CD8-positive, alpha-beta memory T cell (primary cell): Measurements from ENCODE around the gene COLEC11. TPM values are rescaled to one million over a fixed set of nuclear protein-coding genes. Genes with fewer than 3 reads are reported as not detected.
A peak's percentile ranks its signal among the peaks of the same experiment; 100 is the strongest.

Source experiments
- CTCF ChIA-PET: fragments of 350-600 bp; sonication (Branson Sonifier 250); formaldehyde crosslinking; loops from one replicate; lab custom pipeline; 2021; ENCODE audit warnings: antibody characterized with exemption; lab: Charles Lee
- POLR2A ChIA-PET: fragments of 350-600 bp; sonication (Branson Sonifier 250); formaldehyde crosslinking; loops from one replicate; lab custom pipeline; 2021; ENCODE audit warnings: antibody characterized with exemption; lab: Charles Lee
- DNase-seq, 5 donors: peaks; one replicate each; pipeline versions ENCODE4 v3.0.0 to v3.0.0-alpha.2; 2020 to 2022; ENCODE audit warnings: mixed read lengths in 1 of 5
- H3K27ac ChIP-seq: one replicate; pipeline ENCODE4 v1.7.0; 2013; ENCODE audit warnings: low read depth, mild to moderate bottlenecking, low read length, moderate library complexity
- H3K27me3 ChIP-seq: 2 replicates; pipeline ENCODE4 v1.7.0; 2013; ENCODE audit warnings: low read length, mild to moderate bottlenecking; ENCODE audit not compliant: insufficient read depth, poor library complexity, severe bottlenecking
- H3K36me3 ChIP-seq: 2 replicates; pipeline ENCODE4 v1.7.0; 2013; ENCODE audit warnings: mild to moderate bottlenecking, low read length, moderate library complexity; ENCODE audit not compliant: insufficient read depth
- H3K4me1 ChIP-seq: 2 replicates; pipeline ENCODE4 v1.7.0; 2013; ENCODE audit warnings: mild to moderate bottlenecking, low read length, moderate library complexity; ENCODE audit not compliant: insufficient read depth
- H3K4me3 ChIP-seq: 2 replicates; pipeline ENCODE4 v1.7.0; 2013; ENCODE audit warnings: mild to moderate bottlenecking, low read length
- H3K9me3 ChIP-seq: 2 replicates; pipeline ENCODE4 v1.7.0; 2013; ENCODE audit warnings: mild to moderate bottlenecking, low read length
- H3K27ac Mint-ChIP-seq, 8 donors: one replicate each; pipeline ENCODE4 v1.8.0; 2020 to 2021; ENCODE audit warnings: mixed read lengths in 8 of 8, mild to moderate bottlenecking in 6 of 8, inconsistent platforms in 3 of 8, moderate library complexity in 3 of 8
- H3K27me3 Mint-ChIP-seq, 2 donors: one replicate each; pipeline ENCODE4 v1.8.0; 2020 to 2021; ENCODE audit warnings: mixed read lengths in 2 of 2, mild to moderate bottlenecking in 1 of 2, moderate library complexity in 1 of 2
- H3K36me3 Mint-ChIP-seq, 3 donors: one replicate each; pipeline ENCODE4 v1.8.0; 2020 to 2021; ENCODE audit warnings: mixed read lengths in 3 of 3, inconsistent platforms in 1 of 3, mild to moderate bottlenecking in 1 of 3
- H3K4me1 Mint-ChIP-seq, 3 donors: one replicate each; pipeline ENCODE4 v1.8.0; 2020 to 2021; ENCODE audit warnings: mixed read lengths in 3 of 3, inconsistent platforms in 1 of 3, mild to moderate bottlenecking in 1 of 3
- H3K4me3 Mint-ChIP-seq, 7 donors: one replicate each; pipeline ENCODE4 v1.8.0; 2020 to 2021; ENCODE audit warnings: mixed read lengths in 7 of 7, mild to moderate bottlenecking in 6 of 7, moderate library complexity in 4 of 7, inconsistent platforms in 2 of 7
- H3K9me3 Mint-ChIP-seq, 5 donors: one replicate each; pipeline ENCODE4 v1.8.0; 2020 to 2022; ENCODE audit warnings: mixed read lengths in 5 of 5, mild to moderate bottlenecking in 3 of 5, moderate library complexity in 2 of 5, inconsistent platforms in 1 of 5
- polyA plus RNA-seq: library from polyadenylated mRNA; unstranded; fragments of 300-500 nt; fragmentation: Illumina TruSeq; gene quantifications from one replicate; pipeline ENCODE4 v1.2.3, GENCODE V29; 2021
- total RNA-seq, 2 experiments: library from RNA; stranded (reverse); gene quantifications; one replicate each; pipeline ENCODE4 v1.2.3, GENCODE V29; 2021

Gene COLEC11
- total and polyA plus RNA-seq, 3 experiments from 2014 or later: 0.24 to 0.29 TPM; not detected in 1

GRCh38 chr2:3624059-3624794 is 29.3 kb downstream of the COLEC11 start:
- H3K9me3 ChIP-seq: no peaks in the 10 kb centered on the region
- peaks cover 0 to 4% (median 0%) of the 10 kb centered on the region in 5 donors for H3K9me3 Mint-ChIP-seq
- POLR2A ChIA-PET: no interaction called here
- H3K27me3 ChIP-seq: no peaks in the 10 kb centered on the region
- H3K36me3 ChIP-seq: no peaks in the 10 kb centered on the region
- H3K4me1 ChIP-seq: no peaks in the 10 kb centered on the region
- H3K4me3 ChIP-seq: no peak overlapping the region
- H3K36me3 Mint-ChIP-seq: no peaks in the 10 kb centered on the region
- CTCF ChIA-PET: interaction anchor here (1.6 kb wide), 1 partner anchor 200 kb away, joined by 4 read pairs; no protein-coding TSS in a partner anchor
- no peaks in the 10 kb centered on the region for H3K4me1 Mint-ChIP-seq
- no peak overlapping the region for H3K27ac ChIP-seq
- H3K27me3 Mint-ChIP-seq: peaks cover 3 to 5% of the 10 kb centered on the region in 2 donors
- no peak overlapping the region for H3K27ac Mint-ChIP-seq
- DNase-seq: no peak
- no peak overlapping the region for H3K4me3 Mint-ChIP-seq

GRCh38 chr2:3625186-3625585 is 30.3 kb downstream of the COLEC11 start:
- peak overlapping the region in 1 of 8 donors; percentile 25 for H3K27ac Mint-ChIP-seq

GRCh38 chr2:3626118-3626811 is 31.4 kb downstream of the COLEC11 start:
- POLR2A ChIA-PET: no interaction called here
- Mint-ChIP-seq H3K4me1 (no peaks in the 10 kb centered on the region), H3K36me3 (no peaks in the 10 kb centered on the region), H3K27ac (no peak overlapping the region), H3K4me3 (no peak overlapping the region), H3K9me3 (peaks cover 0 to 2% (median 0%) of the 10 kb centered on the region in 5 donors), H3K27me3 (peaks cover 3 to 5% of the 10 kb centered on the region in 2 donors)
- Histone ChIP-seq H3K27ac (no peak overlapping the region), H3K36me3 (no peaks in the 10 kb centered on the region), H3K9me3 (no peaks in the 10 kb centered on the region), H3K4me1 (no peaks in the 10 kb centered on the region), H3K27me3 (no peaks in the 10 kb centered on the region), H3K4me3 (no peak overlapping the region)
- DNase-seq: no peak
- CTCF ChIA-PET: interaction anchor here (0.9 kb wide), 1 partner anchor 17 kb away, joined by 3 read pairs; no protein-coding TSS in a partner anchor

More at GRCh38 chr2:3625186-3625585, 30.3 kb downstream of the COLEC11 start:
- no peaks in the 10 kb centered on the region for H3K9me3 ChIP-seq
- ChIA-PET POLR2A (no interaction called here), CTCF (interaction anchor here (0.9 kb wide), 1 partner anchor 16 kb away, joined by 3 read pairs; no protein-coding TSS in a partner anchor)
- H3K36me3 ChIP-seq: no peaks in the 10 kb centered on the region
- H3K4me1 Mint-ChIP-seq: no peaks in the 10 kb centered on the region
- H3K27ac ChIP-seq: no peak overlapping the region
- H3K9me3 Mint-ChIP-seq: peaks cover 0 to 4% (median 0%) of the 10 kb centered on the region in 5 donors
- DNase-seq: no peak
- no peak overlapping the region for H3K4me3 Mint-ChIP-seq
- H3K27me3 Mint-ChIP-seq: peaks cover 3 to 5% of the 10 kb centered on the region in 2 donors
- H3K36me3 Mint-ChIP-seq: no peaks in the 10 kb centered on the region
- H3K4me3 ChIP-seq: no peak overlapping the region
- H3K4me1 ChIP-seq: no peaks in the 10 kb centered on the region
- H3K27me3 ChIP-seq: no peaks in the 10 kb centered on the region

GRCh38 chr2:3626812-3627499 is 32.0 kb downstream of the COLEC11 start:
- Mint-ChIP-seq H3K4me1 (no peaks in the 10 kb centered on the region), H3K27me3 (peaks cover 3 to 5% of the 10 kb centered on the region in 2 donors), H3K36me3 (no peaks in the 10 kb centered on the region), H3K4me3 (no peak overlapping the region), H3K27ac (no peak overlapping the region), H3K9me3 (peaks cover 0 to 2% (median 0%) of the 10 kb centered on the region in 5 donors)
- no peaks in the 10 kb centered on the region for H3K9me3 ChIP-seq
- no peaks in the 10 kb centered on the region for H3K27me3 ChIP-seq
- H3K36me3 ChIP-seq: no peaks in the 10 kb centered on the region
- no peaks in the 10 kb centered on the region for H3K4me1 ChIP-seq
- H3K4me3 ChIP-seq: no peak overlapping the region
- ChIA-PET CTCF (no interaction called here), POLR2A (no interaction called here)
- DNase-seq: no peak
- no peak overlapping the region for H3K27ac ChIP-seq

- Mint-ChIP-seq H3K27ac (no peak overlapping the region), H3K36me3 (no peaks in the 10 kb centered on the region), H3K4me1 (no peaks in the 10 kb centered on the region), H3K9me3 (peaks cover 0 to 2% (median 0%) of the 10 kb centered on the region in 5 donors), H3K4me3 (peak overlapping the region in 1 of 7 donors; percentile 7), H3K27me3 (peaks cover 3 to 5% of the 10 kb centered on the region in 2 donors)
- ChIA-PET CTCF (no interaction called here), POLR2A (no interaction called here)
- no peak overlapping the region for H3K27ac ChIP-seq
- H3K36me3 ChIP-seq: no peaks in the 10 kb centered on the region
- H3K4me1 ChIP-seq: no peaks in the 10 kb centered on the region
- no peaks in the 10 kb centered on the region for H3K9me3 ChIP-seq
- DNase-seq: no peak
- H3K27me3 ChIP-seq: no peaks in the 10 kb centered on the region
- no peak overlapping the region for H3K4me3 ChIP-seq
These were observed 32.7 kb downstream of the COLEC11 start for GRCh38 chr2:3627500-3628100.

- Mint-ChIP-seq H3K4me1 (no peaks in the 10 kb centered on the region), H3K27me3 (peaks cover 3 to 5% of the 10 kb centered on the region in 2 donors), H3K4me3 (no peak overlapping the region), H3K36me3 (no peaks in the 10 kb centered on the region), H3K27ac (no peak overlapping the region), H3K9me3 (peaks cover 0 to 2% (median 0%) of the 10 kb centered on the region in 5 donors)
- Histone ChIP-seq H3K27ac (no peak overlapping the region), H3K27me3 (no peaks in the 10 kb centered on the region), H3K36me3 (no peaks in the 10 kb centered on the region), H3K4me1 (no peaks in the 10 kb centered on the region), H3K9me3 (no peaks in the 10 kb centered on the region), H3K4me3 (no peak overlapping the region)
- POLR2A ChIA-PET: no interaction called here
- CTCF ChIA-PET: no interaction called here
- DNase-seq: no peak
These were observed 33.3 kb downstream of the COLEC11 start for GRCh38 chr2:3628241-3628679.

- no peaks in the 10 kb centered on the region for H3K4me1 ChIP-seq
- H3K4me3 ChIP-seq: no peak overlapping the region
- Mint-ChIP-seq H3K4me1 (no peaks in the 10 kb centered on the region), H3K9me3 (no peaks in the 10 kb centered on the region), H3K4me3 (no peak overlapping the region), H3K36me3 (no peaks in the 10 kb centered on the region), H3K27ac (no peak overlapping the region), H3K27me3 (peaks cover 2 to 5% of the 10 kb centered on the region in 2 donors)
- H3K27ac ChIP-seq: no peak overlapping the region
- POLR2A ChIA-PET: no interaction called here
- no peaks in the 10 kb centered on the region for H3K9me3 ChIP-seq
- CTCF ChIA-PET: interaction anchor here (1.2 kb wide), 1 partner anchor 9 kb away, joined by 3 read pairs; no protein-coding TSS in a partner anchor
- no peak for DNase-seq
- no peaks in the 10 kb centered on the region for H3K36me3 ChIP-seq
- no peaks in the 10 kb centered on the region for H3K27me3 ChIP-seq
These were observed 33.9 kb downstream of the COLEC11 start for GRCh38 chr2:3628800-3629199.
